HG03025 (cell line): Measurements from ENCODE around the gene PSORS1C2.

Experiments
- ATAC-seq: cut with Tn5 transposase; IDR thresholded peaks from one replicate; pipeline ENCODE4 v1.9.1; 2021; ENCODE audit warnings: mild to moderate bottlenecking, moderate library complexity; ENCODE audit not compliant: unreplicated experiment, low FRiP score

The PSORS1C2 gene

DNA sequence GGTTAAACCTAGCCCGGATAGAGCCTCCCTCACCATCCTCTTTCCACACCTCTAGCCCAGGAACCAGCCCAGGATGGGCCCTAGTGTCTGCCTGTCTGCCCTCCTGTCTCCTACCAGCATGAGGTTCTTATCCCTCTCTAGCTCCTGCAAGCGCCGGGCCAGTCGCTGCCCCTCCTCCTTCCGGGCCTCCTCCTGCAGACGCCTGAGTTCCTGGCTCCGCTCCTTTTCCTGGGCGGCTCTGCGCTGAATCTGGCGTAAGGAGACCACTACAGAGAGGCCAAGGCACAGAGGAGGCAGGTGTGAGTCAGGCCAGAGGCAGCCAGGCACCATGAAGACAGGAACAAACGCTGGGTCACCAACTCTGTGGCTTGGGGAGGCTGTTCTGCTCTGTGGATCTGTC, 4.3 kb upstream of the PSORS1C2 start:
- ATAC-seq = no peak

- ATAC-seq = no peak
Measured at GRCh38 chr6:31142361-31142761, 3.5 kb upstream of the PSORS1C2 start.

DNA sequence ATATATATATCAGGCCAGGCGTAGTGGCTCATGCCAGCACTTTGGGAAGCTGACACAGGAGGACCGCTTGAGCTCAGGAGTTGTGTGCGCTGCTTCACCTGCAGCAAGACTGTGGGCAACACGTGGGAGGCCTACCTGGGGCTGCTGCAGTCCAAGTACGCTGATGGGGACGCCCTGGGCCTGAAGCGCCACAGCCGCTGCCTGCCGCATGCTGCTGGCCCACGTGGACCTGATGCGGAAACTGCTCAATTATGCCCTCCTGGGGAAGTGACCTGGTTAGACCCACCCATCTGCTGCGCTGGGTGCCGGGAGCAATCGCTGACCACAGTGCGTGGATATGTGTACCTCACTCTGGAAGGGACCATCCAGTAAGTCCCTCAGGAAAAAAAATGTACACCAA, 1.8 kb upstream of the PSORS1C2 start:
- ATAC-seq = no peak

DNA sequence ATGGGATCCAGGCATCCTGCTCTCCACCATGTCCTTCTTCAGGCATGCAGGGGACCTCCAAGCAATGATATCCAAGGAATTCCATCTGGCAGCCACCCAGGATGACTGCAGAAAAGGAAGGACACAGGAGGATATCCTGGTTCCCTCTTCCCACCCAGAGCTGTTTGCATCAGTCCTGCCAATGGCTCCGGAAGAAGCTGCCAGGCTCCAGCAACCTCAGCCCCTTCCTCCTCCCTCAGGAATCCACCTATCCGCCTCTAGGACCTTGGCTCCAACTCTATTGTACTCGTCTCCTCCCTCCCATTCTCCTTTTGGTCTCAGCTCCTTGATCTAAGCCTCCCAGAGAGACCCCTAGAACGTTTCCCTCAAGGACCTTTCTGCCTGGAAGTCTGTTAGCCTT, 733 bp upstream of the PSORS1C2 start:
- ATAC-seq = no peak

GRCh38 chr6:31135710-31136109, 3.2 kb downstream of the PSORS1C2 start:
- ATAC-seq = no peak

GRCh38 chr6:31132806-31133205, 6.1 kb downstream of the PSORS1C2 start:
- no peak for ATAC-seq

DNA sequence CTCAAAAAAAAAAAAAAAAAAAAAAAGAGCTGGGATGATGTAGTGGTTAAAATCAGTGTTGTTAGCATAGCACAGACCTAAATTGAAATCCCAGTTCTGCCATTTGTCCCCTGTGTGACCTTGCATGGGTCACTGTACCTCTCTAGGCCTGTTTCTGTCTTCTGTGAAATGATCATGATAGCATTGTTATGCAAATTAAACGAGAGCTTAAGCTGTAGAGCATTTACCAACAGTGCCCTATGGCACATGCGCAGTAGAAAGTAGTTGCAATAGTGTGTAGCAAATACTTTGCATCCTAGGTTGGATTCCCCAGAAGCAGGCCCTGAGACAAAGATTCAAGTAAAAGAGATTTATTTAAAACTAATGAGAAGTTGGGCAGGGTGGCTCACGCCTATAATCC, 7.3 kb downstream of the PSORS1C2 start:
- no peak for ATAC-seq

DNA sequence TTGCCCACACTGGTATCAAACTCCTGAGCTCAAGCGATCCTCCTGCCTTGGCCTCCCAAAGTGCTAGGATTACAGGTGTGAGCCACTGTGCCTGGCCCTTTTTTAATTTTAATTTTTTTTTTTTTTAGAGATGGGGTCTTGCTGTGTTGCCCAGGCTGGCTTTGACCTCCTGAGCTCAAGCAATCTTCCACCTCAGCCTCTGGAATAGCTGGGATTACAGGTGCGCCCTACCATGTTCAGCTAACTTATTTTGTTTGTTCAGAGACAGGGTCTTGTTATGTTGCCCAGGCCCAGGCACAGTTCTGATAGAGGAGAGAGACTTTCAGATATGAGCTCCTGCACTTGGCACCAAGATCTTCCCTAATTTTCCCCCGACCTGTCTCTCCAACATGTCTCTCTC, 8.1 kb downstream of the PSORS1C2 start:
- ATAC-seq = no peak

DNA sequence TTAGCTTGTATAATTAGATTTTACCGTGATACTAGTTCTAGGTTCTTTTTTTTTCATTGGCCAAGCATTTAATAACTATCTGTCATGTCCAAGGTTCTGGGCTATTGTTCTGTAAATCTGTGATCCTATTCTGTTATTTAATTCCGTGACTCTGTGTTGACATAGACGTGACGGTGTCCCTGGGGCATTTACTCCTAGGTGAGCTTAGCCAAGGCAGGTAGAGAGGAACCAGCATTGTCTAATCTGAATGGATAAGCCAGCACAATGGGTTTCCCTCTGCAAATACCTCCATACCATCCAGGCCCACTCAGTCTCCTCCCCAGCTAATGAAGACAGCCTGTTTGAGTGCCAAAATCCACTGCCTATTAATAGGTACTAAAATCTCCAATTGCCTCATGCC, 9.7 kb downstream of the PSORS1C2 start:
- ATAC-seq = no peak

DNA sequence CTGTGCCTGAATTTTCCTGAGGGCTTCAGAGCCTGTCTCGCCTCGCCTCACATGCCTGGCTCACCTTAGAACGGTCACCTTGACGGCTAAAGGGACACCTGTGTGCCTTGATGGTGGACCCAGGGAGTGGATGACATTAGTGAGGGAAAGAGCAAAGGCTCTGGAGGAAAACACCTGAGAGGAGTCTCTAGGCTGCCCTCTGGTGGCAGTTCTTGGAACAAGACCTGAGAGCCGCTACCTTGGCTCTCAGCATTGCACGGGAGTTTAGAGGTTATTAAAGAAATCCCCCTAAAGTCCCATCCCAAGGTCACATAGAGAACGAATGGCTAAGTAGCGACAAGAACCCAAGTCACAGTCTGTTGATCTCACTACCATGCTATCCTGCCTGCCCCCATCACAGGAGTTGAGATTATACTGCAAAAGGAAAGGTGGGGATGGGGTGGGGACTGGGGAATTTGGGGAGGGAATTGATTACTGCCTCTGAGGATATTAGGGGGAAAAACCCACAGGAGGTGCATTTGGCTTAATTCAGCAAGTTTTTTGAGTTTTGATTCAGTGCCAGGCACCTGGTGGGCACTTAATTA, 10.7 kb downstream of the PSORS1C2 start:
- no peak for ATAC-seq

- ATAC-seq = no peak
Measured at GRCh38 chr6:31126396-31127175, 12.3 kb downstream of the PSORS1C2 start.

GRCh38 chr6:31125586-31126363, 13.1 kb downstream of the PSORS1C2 start:
- no peak for ATAC-seq

- ATAC-seq = no peak
Measured at GRCh38 chr6:31125162-31125561, 13.7 kb downstream of the PSORS1C2 start.

DNA sequence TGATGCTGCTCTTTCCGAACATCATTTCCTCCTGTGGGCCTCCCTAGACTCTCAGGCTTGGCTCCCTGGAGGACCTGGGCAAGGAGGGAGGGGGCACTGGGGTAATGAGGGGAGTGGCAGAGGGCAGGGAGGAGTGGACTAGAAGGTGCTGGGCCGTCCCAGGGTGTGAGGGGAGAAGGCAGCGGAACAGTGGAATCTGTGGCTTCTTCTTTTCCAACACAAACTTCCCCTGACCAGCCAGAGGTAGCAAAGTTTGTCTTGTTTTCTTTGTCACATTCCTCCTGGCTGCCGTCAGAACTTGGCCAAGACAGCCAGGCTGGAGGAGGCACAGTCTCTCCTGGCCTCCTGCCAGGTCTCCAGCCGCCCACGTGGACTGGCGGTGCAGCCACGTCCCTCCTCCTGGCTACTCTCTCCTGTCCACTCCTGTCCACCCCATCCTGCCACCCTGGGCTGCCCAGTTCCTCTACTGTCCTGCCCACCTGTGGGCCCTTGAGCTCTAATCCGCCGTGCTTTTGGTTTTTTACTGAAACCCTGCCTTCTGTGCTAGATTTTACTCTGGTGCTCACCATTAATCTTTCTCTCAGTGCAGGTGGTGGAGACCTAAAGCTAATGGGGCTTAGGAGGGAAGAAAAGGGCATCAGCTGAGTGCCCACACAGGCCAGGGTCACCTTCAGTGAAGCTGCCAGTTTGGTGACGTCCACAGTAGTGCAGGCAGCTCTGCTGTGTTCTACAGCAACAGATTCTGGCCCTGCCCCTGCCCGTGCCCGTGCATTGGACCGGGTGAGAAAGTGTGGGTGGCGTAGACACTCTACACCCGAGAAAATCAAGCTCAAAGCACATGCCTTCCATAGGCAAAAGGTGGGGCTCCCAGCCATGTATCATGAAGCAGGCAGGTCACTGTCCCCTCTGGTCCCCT, 15.8 kb downstream of the PSORS1C2 start:
- no peak for ATAC-seq

DNA sequence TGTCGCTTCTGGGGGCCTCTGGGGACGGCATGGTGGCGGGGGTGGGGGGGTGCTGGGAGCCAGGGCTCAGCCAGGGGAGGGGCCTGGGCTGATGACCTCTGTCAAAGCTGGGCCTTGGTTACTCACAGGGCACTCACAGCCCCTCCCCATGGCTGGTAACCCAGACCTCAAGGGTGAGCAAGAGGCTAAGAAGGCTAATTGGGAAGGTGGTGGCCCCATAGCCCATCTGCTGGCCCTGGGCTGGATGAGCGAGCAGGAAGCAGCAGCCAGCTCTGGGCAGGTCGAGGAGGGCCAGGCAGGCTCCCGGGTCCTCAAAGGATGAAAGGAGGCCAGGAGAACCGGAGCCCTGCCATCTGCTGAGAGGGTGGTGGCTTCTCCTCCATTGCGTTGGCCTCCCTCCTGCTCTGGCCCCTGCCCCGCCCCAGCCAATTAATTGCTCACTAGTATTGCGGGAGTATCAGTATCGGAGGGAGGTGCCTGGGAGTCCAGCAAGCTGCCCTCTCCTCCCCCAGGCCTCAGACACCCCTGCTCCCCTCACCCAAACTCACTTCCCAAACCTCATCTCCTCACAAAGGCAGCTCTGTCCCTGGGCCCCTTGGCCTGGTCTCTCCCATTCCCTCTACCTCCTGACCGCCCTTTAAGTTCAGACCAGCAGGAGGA, 17.6 kb downstream of the PSORS1C2 start:
- no peak for ATAC-seq

- ATAC-seq = no peak
Measured at GRCh38 chr6:31120151-31120915, 18.5 kb downstream of the PSORS1C2 start, which contains the start of gene CDSN. TSS of gene CDSN (minus strand) at chr6:31120446. CDS start at chr6:31120419, 27 bp downstream.

DNA sequence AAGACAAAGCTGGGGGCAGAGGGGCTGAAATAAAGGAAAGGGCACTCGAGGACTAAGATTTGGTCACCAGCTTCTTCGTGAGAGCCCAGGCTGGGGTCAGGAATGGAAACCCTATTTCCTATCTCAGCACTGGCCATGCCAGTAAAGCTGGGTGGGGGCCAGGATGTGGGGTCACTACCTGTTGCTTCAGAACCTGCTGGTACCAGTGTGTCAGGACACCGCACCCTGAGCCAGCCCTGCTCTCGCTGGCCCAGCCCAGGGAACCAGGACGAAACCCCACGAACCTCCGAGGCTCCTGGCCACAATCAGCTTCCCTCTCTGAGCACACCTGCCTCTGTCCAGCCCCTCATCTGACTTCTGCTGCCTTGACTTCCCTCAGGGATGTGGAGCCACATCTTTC, 20.7 kb downstream of the PSORS1C2 start:
- ATAC-seq = no peak

GRCh38 chr6:31116661-31117385, 22.0 kb downstream of the PSORS1C2 start:
- no peak for ATAC-seq
